Astrocyte (in vitro differentiated cells and primary cell): ENCODE data around the gene CACNA1C. TPM values are rescaled to one million over a fixed set of nuclear protein-coding genes. Genes with fewer than 3 reads are reported as not detected.

ENCODE experiments used
- DNase-seq: peaks from one replicate; pipeline ENCODE4 v3.0.0-alpha.2; 2010; ENCODE audit warnings: low read depth
- FAIRE-seq: peaks from 2 replicates; lab custom pipeline; 2011; peaks lifted over from hg19 to GRCh38; lab: Jason Lieb, UNC
- H2AFZ ChIP-seq: 2 replicates; pipeline ENCODE4 v1.6.0; 2012; ENCODE audit warnings: low read depth, low read length, inconsistent platforms
- H3K27ac ChIP-seq: 2 replicates; pipeline ENCODE4 v1.5.1; 2011; ENCODE audit warnings: low read depth, low read length, inconsistent platforms
- H3K27me3 ChIP-seq: 2 replicates; pipeline ENCODE4 v1.6.0; 2011; ENCODE audit warnings: low read length, inconsistent platforms; ENCODE audit not compliant: insufficient read depth
- H3K36me3 ChIP-seq: 2 replicates; pipeline ENCODE4 v1.5.1; 2011; ENCODE audit warnings: low read length, inconsistent platforms; ENCODE audit not compliant: insufficient read depth
- H3K4me1 ChIP-seq: 2 replicates; pipeline ENCODE4 v1.5.1; 2011; ENCODE audit warnings: low read length, inconsistent platforms; ENCODE audit not compliant: insufficient read depth
- H3K4me2 ChIP-seq: 2 replicates; pipeline ENCODE4 v1.6.0; 2012; ENCODE audit warnings: low read length, inconsistent platforms
- H3K4me3 ChIP-seq: 2 replicates; pipeline ENCODE4 v1.5.1; 2011; ENCODE audit warnings: low read depth, mild to moderate bottlenecking, low read length, inconsistent platforms; ENCODE audit not compliant: insufficient read depth
- H3K79me2 ChIP-seq: 2 replicates; pipeline ENCODE4 v1.6.0; 2012; ENCODE audit warnings: mild to moderate bottlenecking, low read length, inconsistent platforms; ENCODE audit not compliant: insufficient read depth
- H3K9ac ChIP-seq: 2 replicates; pipeline ENCODE4 v1.6.0; 2012; ENCODE audit warnings: mild to moderate bottlenecking, low read length, inconsistent platforms
- H3K9me3 ChIP-seq: 2 replicates; pipeline ENCODE4 v1.5.1; 2012; ENCODE audit warnings: low read depth, mild to moderate bottlenecking, low read length, inconsistent platforms; ENCODE audit not compliant: insufficient read depth
- H4K20me1 ChIP-seq: 2 replicates; pipeline ENCODE4 v1.6.0; 2012; ENCODE audit warnings: low read length, inconsistent platforms; ENCODE audit not compliant: insufficient read depth
- H3K27ac Mint-ChIP-seq: one replicate; pipeline ENCODE4 v1.8.0; 2021; ENCODE audit warnings: mild to moderate bottlenecking, mixed read lengths; ENCODE audit not compliant: unreplicated experiment
- H3K27me3 Mint-ChIP-seq: one replicate; pipeline ENCODE4 v1.8.0; 2021; ENCODE audit warnings: low read depth, mixed read lengths; ENCODE audit not compliant: unreplicated experiment
- H3K36me3 Mint-ChIP-seq: one replicate; pipeline ENCODE4 v1.8.0; 2021; ENCODE audit warnings: low read depth, mixed read lengths; ENCODE audit not compliant: unreplicated experiment
- H3K4me1 Mint-ChIP-seq: one replicate; pipeline ENCODE4 v1.8.0; 2021; ENCODE audit warnings: low read depth, mixed read lengths; ENCODE audit not compliant: unreplicated experiment
- H3K4me3 Mint-ChIP-seq: one replicate; pipeline ENCODE4 v1.8.0; 2021; ENCODE audit warnings: mild to moderate bottlenecking, moderate library complexity, mixed read lengths; ENCODE audit not compliant: unreplicated experiment
- H3K9me3 Mint-ChIP-seq: one replicate; pipeline ENCODE4 v1.8.0; 2021; ENCODE audit warnings: mild to moderate bottlenecking, mixed read lengths; ENCODE audit not compliant: unreplicated experiment
- EZH2 ChIP-seq: IDR thresholded peaks from 2 replicates; pipeline ENCODE4 v1.6.1; 2012; ENCODE audit warnings: mild to moderate bottlenecking, low read length, inconsistent platforms; ENCODE audit not compliant: insufficient read depth
- total RNA-seq: library from RNA; stranded (reverse); gene quantifications from 2 replicates; pipeline ENCODE4 v1.2.1, GENCODE V29; 2021
- TF ChIP-seq, protein P1 (sequence below): IDR thresholded peaks from 2 replicates; pipeline ENCODE4 v1.5.1; 2011; ENCODE audit warnings: low read depth, mild to moderate bottlenecking, inconsistent platforms, low read length, moderate library complexity; ENCODE audit not compliant: insufficient read depth

The CACNA1C gene
- total RNA-seq, 1 donor from 2014 or later, result 2.1 TPM

DNA sequence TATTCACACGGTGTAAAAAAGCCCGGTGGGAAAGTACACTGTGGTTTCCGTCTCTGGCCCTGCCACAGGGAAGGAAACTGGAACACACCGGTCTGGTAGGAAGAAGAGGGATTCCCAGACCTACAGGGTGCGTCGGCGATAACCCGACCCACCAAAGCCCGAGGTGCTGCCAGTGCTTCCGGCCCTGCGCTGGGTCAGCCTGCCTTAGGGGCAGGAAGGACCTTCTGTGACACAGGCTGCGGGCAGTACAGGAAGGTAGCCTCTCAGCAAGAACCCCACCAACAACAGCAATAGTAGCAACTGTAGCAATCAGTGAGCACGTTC lies 572.5 kb downstream of the CACNA1C start:
- DNase-seq, result no peak
- no peak overlapping the region for H3K4me3 ChIP-seq

DNA sequence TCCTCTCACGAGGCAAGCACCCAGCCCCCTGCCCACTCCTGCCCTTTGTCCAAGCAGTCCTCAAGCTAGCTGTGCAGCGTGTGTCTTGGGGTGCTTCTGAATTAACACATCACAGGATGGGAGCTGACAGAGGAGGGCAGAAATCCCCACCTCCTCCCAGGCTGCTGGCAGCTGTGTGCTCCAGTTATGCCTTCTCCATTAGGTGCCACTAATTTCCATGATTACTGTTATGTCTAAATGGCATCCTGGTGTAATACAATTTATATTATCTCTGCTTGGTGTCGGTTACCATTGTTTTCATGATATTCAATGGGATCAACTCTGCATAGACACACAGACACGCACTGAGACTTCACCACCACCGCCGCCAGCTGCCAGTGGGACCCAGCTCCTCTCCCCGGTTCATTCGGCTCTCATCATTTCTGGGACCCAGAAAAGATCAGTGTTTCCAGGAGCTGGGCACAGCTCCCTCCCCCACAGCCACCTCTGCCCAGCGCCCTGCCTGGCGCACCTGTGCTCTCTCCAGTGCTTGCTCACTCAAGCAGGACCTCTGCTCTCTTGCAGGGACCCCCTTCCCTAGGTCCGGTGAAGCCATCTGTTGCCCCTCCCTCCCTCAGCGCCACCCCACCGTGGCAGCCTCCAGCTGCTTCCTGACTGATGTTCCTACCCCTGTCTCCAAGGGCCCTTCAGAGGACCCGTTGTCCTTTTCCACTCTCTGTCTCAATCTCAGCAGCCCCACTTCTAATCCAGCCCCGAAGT lies 574.5 kb downstream of the CACNA1C start:
- H2AFZ ChIP-seq, result peak overlapping the region; percentile 47
- Mint-ChIP-seq H3K27ac (no peak overlapping the region), H3K4me1 (peaks cover 12% of the 10 kb centered on the region), H3K9me3 (no peaks in the 10 kb centered on the region), H3K27me3 (peaks cover 26% of the 10 kb centered on the region), H3K4me3 (no peak overlapping the region), H3K36me3 (no peaks in the 10 kb centered on the region)
- no peak overlapping the region for H3K4me2 ChIP-seq
- no peak overlapping the region for H3K27ac ChIP-seq
- FAIRE-seq (no peak), DNase-seq (no peak)
- H3K9ac ChIP-seq, result no peak overlapping the region
- no peaks in the 10 kb centered on the region for H3K4me1 ChIP-seq
- H3K36me3 ChIP-seq, result no peaks in the 10 kb centered on the region
- H3K9me3 ChIP-seq, result no peaks in the 10 kb centered on the region
- no peak overlapping the region for H3K4me3 ChIP-seq
- no peaks in the 10 kb centered on the region for H3K27me3 ChIP-seq
- TF ChIP-seq, protein P1, sequence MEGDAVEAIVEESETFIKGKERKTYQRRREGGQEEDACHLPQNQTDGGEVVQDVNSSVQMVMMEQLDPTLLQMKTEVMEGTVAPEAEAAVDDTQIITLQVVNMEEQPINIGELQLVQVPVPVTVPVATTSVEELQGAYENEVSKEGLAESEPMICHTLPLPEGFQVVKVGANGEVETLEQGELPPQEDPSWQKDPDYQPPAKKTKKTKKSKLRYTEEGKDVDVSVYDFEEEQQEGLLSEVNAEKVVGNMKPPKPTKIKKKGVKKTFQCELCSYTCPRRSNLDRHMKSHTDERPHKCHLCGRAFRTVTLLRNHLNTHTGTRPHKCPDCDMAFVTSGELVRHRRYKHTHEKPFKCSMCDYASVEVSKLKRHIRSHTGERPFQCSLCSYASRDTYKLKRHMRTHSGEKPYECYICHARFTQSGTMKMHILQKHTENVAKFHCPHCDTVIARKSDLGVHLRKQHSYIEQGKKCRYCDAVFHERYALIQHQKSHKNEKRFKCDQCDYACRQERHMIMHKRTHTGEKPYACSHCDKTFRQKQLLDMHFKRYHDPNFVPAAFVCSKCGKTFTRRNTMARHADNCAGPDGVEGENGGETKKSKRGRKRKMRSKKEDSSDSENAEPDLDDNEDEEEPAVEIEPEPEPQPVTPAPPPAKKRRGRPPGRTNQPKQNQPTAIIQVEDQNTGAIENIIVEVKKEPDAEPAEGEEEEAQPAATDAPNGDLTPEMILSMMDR, result no peak
- no peak for TF ChIP-seq EZH2
- no peaks in the 10 kb centered on the region for H3K79me2 ChIP-seq
- H4K20me1 ChIP-seq, result no peaks in the 10 kb centered on the region

More for the DNA sequence above, 572.5 kb downstream of the CACNA1C start:
- Histone ChIP-seq H3K9ac (no peak overlapping the region), H3K4me1 (no peaks in the 10 kb centered on the region), H3K9me3 (no peaks in the 10 kb centered on the region), H3K36me3 (no peaks in the 10 kb centered on the region), H3K27me3 (no peaks in the 10 kb centered on the region), H3K79me2 (no peaks in the 10 kb centered on the region), H2AFZ (no peak overlapping the region), H3K27ac (no peak overlapping the region), H3K4me2 (no peak overlapping the region), H4K20me1 (no peaks in the 10 kb centered on the region)
- Mint-ChIP-seq H3K36me3 (no peaks in the 10 kb centered on the region), H3K9me3 (peaks cover 7% of the 10 kb centered on the region), H3K4me1 (peaks cover 13% of the 10 kb centered on the region), H3K27ac (peak overlapping the region; percentile 18), H3K27me3 (peaks cover 37% of the 10 kb centered on the region), H3K4me3 (no peak overlapping the region)
- FAIRE-seq, result no peak
- no peak for TF ChIP-seq EZH2
- TF ChIP-seq, protein P1, result no peak

DNA sequence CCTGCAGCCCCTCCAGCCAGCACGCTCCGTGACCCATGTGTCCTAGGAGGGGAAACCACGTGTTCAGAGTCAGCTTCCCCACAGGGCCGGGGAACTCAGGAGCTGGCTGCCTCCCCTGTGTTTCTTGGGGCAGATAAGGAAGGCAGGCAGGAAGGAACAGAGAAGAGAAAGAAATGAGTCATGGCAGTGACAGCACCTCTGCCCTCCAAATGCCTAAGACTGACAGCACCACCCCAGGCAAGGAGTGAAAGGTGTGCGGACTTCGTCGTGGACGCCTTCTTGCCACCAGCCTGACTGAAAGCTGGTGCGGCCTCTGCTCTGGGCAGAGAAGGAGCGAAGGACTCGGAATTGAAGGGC lies 575.0 kb downstream of the CACNA1C start:
- Mint-ChIP-seq H3K27me3 (peaks cover 20% of the 10 kb centered on the region), H3K4me3 (no peak overlapping the region), H3K27ac (no peak overlapping the region), H3K9me3 (no peaks in the 10 kb centered on the region), H3K36me3 (no peaks in the 10 kb centered on the region), H3K4me1 (peaks cover 12% of the 10 kb centered on the region)
- Histone ChIP-seq H3K27ac (no peak overlapping the region), H2AFZ (peak overlapping the region; percentile 47), H4K20me1 (no peaks in the 10 kb centered on the region), H3K4me2 (no peak overlapping the region), H3K36me3 (no peaks in the 10 kb centered on the region), H3K4me1 (no peaks in the 10 kb centered on the region), H3K27me3 (no peaks in the 10 kb centered on the region), H3K4me3 (no peak overlapping the region), H3K9ac (no peak overlapping the region), H3K9me3 (no peaks in the 10 kb centered on the region), H3K79me2 (no peaks in the 10 kb centered on the region)
- no peak for FAIRE-seq
- TF ChIP-seq, protein P1, result no peak
- no peak for TF ChIP-seq EZH2
- no peak for DNase-seq
